ENCODE data around the gene MLH1. TPM values are rescaled to one million over a fixed set of nuclear protein-coding genes. Genes with fewer than 3 reads are reported as not detected.

Gene MLH1
- total RNA-seq, 1 donor from 2014 or later, result 42.9 TPM

- Mint-ChIP-seq H3K27me3 (ENCODE audit: unreplicated experiment) (peaks cover 1% of the 10 kb centered on the region), H3K27ac (ENCODE audit: unreplicated experiment) (no peak overlapping the region), H3K9me3 (ENCODE audit: unreplicated experiment) (no peaks in the 10 kb centered on the region), H3K4me3 (ENCODE audit: unreplicated experiment) (no peak overlapping the region), H3K36me3 (ENCODE audit: low read depth, unreplicated experiment) (peaks cover 10% of the 10 kb centered on the region), H3K4me1 (ENCODE audit: unreplicated experiment) (peaks cover 35% of the 10 kb centered on the region)
- DNase-seq (ENCODE audit: low spot score), result no peak
- TF ChIP-seq, protein P1, sequence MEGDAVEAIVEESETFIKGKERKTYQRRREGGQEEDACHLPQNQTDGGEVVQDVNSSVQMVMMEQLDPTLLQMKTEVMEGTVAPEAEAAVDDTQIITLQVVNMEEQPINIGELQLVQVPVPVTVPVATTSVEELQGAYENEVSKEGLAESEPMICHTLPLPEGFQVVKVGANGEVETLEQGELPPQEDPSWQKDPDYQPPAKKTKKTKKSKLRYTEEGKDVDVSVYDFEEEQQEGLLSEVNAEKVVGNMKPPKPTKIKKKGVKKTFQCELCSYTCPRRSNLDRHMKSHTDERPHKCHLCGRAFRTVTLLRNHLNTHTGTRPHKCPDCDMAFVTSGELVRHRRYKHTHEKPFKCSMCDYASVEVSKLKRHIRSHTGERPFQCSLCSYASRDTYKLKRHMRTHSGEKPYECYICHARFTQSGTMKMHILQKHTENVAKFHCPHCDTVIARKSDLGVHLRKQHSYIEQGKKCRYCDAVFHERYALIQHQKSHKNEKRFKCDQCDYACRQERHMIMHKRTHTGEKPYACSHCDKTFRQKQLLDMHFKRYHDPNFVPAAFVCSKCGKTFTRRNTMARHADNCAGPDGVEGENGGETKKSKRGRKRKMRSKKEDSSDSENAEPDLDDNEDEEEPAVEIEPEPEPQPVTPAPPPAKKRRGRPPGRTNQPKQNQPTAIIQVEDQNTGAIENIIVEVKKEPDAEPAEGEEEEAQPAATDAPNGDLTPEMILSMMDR (IDR thresholded peaks at IDR 0.05; ENCODE audit: unreplicated experiment), result no peak
These were observed 2.2 kb upstream of the MLH1 start for GRCh38 chr3:36991147-36991546.

GRCh38 chr3:36991923-36992805 lies 1.2 kb upstream of the MLH1 start:
- Mint-ChIP-seq H3K27me3 (ENCODE audit: unreplicated experiment) (peaks cover 1% of the 10 kb centered on the region), H3K9me3 (ENCODE audit: unreplicated experiment) (no peaks in the 10 kb centered on the region), H3K4me3 (ENCODE audit: unreplicated experiment) (no peak overlapping the region), H3K36me3 (ENCODE audit: low read depth, unreplicated experiment) (peaks cover 12% of the 10 kb centered on the region), H3K4me1 (ENCODE audit: unreplicated experiment) (peaks cover 35% of the 10 kb centered on the region), H3K27ac (ENCODE audit: unreplicated experiment) (no peak overlapping the region)
- peak; percentile 3 for DNase-seq (ENCODE audit: low spot score)
- TF ChIP-seq, protein P1 (IDR thresholded peaks at IDR 0.05; ENCODE audit: unreplicated experiment), result no peak

DNA sequence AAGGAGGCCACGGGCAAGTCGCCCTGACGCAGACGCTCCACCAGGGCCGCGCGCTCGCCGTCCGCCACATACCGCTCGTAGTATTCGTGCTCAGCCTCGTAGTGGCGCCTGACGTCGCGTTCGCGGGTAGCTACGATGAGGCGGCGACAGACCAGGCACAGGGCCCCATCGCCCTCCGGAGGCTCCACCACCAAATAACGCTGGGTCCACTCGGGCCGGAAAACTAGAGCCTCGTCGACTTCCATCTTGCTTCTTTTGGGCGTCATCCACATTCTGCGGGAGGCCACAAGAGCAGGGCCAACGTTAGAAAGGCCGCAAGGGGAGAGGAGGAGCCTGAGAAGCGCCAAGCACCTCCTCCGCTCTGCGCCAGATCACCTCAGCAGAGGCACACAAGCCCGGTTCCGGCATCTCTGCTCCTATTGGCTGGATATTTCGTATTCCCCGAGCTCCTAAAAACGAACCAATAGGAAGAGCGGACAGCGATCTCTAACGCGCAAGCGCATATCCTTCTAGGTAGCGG lies 452 bp upstream of the MLH1 start, which contains the start of gene EPM2AIP1:
Gene EPM2AIP1, minus strand, starts transcription at position 326 of the 520 bp plus-strand sequence. Its CDS starts 54 bp downstream, at position 272.
- TF ChIP-seq, protein P1 (IDR thresholded peaks at IDR 0.05; ENCODE audit: unreplicated experiment), result peak; percentile 12
- H3K4me3 Mint-ChIP-seq (ENCODE audit: unreplicated experiment), result no peak within 1 kb of the TSS
- H3K9me3 Mint-ChIP-seq (ENCODE audit: unreplicated experiment), result no peaks in the 10 kb centered on the region
- peaks cover 34% of the 10 kb centered on the region for H3K4me1 Mint-ChIP-seq (ENCODE audit: unreplicated experiment)
- H3K27me3 Mint-ChIP-seq (ENCODE audit: unreplicated experiment), result peaks cover 1% of the 10 kb centered on the region
- no peak within 1 kb of the TSS for H3K27ac Mint-ChIP-seq (ENCODE audit: unreplicated experiment)
- peaks cover 12% of the 10 kb centered on the region for H3K36me3 Mint-ChIP-seq (ENCODE audit: low read depth, unreplicated experiment)
- DNase-seq (ENCODE audit: low spot score), result peak; percentile 76

GRCh38 chr3:37014620-37015019 lies 21.3 kb downstream of the MLH1 start:
- Mint-ChIP-seq H3K27me3 (ENCODE audit: unreplicated experiment) (peaks cover 2% of the 10 kb centered on the region), H3K36me3 (ENCODE audit: low read depth, unreplicated experiment) (peaks cover 39% of the 10 kb centered on the region), H3K9me3 (ENCODE audit: unreplicated experiment) (no peaks in the 10 kb centered on the region), H3K4me3 (ENCODE audit: unreplicated experiment) (no peak overlapping the region), H3K27ac (ENCODE audit: unreplicated experiment) (no peak overlapping the region), H3K4me1 (ENCODE audit: unreplicated experiment) (no peaks in the 10 kb centered on the region)
- DNase-seq (ENCODE audit: low spot score), result no peak
- TF ChIP-seq, protein P1 (IDR thresholded peaks at IDR 0.05; ENCODE audit: unreplicated experiment), result no peak

DNA sequence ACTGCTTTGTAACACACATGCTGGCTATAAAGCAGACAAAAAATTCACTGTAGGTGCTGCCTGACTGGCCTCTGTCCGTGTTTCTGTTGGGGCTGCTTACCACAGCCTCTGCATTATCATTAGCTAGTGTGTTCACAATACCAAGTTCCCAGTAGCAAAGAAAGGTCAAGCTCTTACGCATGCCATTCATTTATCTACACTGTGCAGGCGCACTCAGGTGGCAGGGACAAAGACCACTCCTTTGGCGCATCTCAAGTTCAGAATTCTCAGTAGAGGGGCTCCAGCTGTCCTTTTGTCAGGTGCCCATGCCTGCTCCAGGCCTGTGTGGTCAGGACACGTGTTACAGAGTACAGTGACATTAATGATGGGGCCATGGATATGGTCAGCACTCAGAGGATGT lies 22.3 kb downstream of the MLH1 start:
- no peak for DNase-seq (ENCODE audit: low spot score)
- Mint-ChIP-seq H3K4me3 (ENCODE audit: unreplicated experiment) (no peak overlapping the region), H3K4me1 (ENCODE audit: unreplicated experiment) (no peaks in the 10 kb centered on the region), H3K27ac (ENCODE audit: unreplicated experiment) (no peak overlapping the region), H3K36me3 (ENCODE audit: low read depth, unreplicated experiment) (peaks cover 46% of the 10 kb centered on the region), H3K27me3 (ENCODE audit: unreplicated experiment) (peaks cover 2% of the 10 kb centered on the region), H3K9me3 (ENCODE audit: unreplicated experiment) (no peaks in the 10 kb centered on the region)
- TF ChIP-seq, protein P1 (IDR thresholded peaks at IDR 0.05; ENCODE audit: unreplicated experiment), result no peak
